Stimulated activated CD4-positive, alpha-beta T cell treated with anti-CD3 and anti-CD28 coated beads, Interleukin-2, amount 100 ng/mL, for 24 hours (primary cell): ENCODE measurements around the gene ID2.
"Not testable (repeated sequence)": the region's sequence is repeated elsewhere in the genome, so short reads cannot be mapped to it uniquely, and the experiment has no call there.

ENCODE experiments used
- DNase-seq, 2 donors: peaks; one replicate each; pipeline ENCODE4 v3.0.0-alpha.2; 2020

ID2 gene

GRCh38 chr2:8685697-8686358 is 4.0 kb downstream of the ID2 start:
- DNase-seq = peak; percentile 84 to 86

GRCh38 chr2:8691859-8692437 is 10.1 kb downstream of the ID2 start:
- no peak for DNase-seq

- DNase-seq = no peak
Measured at GRCh38 chr2:8692783-8693156, 10.9 kb downstream of the ID2 start.

- DNase-seq = peak; percentile 45 to 65
Measured at GRCh38 chr2:8693157-8693821, 11.4 kb downstream of the ID2 start.

- no peak for DNase-seq
Measured at GRCh38 chr2:8694737-8695136, 12.9 kb downstream of the ID2 start.

GRCh38 chr2:8697190-8697589 is 15.3 kb downstream of the ID2 start:
- DNase-seq = no peak

GRCh38 chr2:8699839-8700238 is 18.0 kb downstream of the ID2 start:
- no peak for DNase-seq

GRCh38 chr2:8701681-8702379 is 20.0 kb downstream of the ID2 start:
- DNase-seq = no peak

- DNase-seq = no peak
Measured at GRCh38 chr2:8704906-8705305, 23.1 kb downstream of the ID2 start.

GRCh38 chr2:8709611-8710010 is 27.8 kb downstream of the ID2 start:
- DNase-seq = no peak

GRCh38 chr2:8710951-8711350 is 29.1 kb downstream of the ID2 start:
- no peak for DNase-seq

- DNase-seq = no peak
Measured at GRCh38 chr2:8714283-8714682, 32.4 kb downstream of the ID2 start.

- DNase-seq = no peak
Measured at GRCh38 chr2:8714971-8715370, 33.1 kb downstream of the ID2 start.

- no peak for DNase-seq
Measured at GRCh38 chr2:8719528-8719927, 37.7 kb downstream of the ID2 start.

- no peak for DNase-seq
Measured at GRCh38 chr2:8720741-8721140, 38.9 kb downstream of the ID2 start.

GRCh38 chr2:8721410-8721809 is 39.6 kb downstream of the ID2 start:
- no peak for DNase-seq

- no peak for DNase-seq
Measured at GRCh38 chr2:8722986-8723385, 41.1 kb downstream of the ID2 start.

- no peak for DNase-seq
Measured at GRCh38 chr2:8725838-8726237, 44.0 kb downstream of the ID2 start.

GRCh38 chr2:8728305-8729015 is 46.6 kb downstream of the ID2 start:
- DNase-seq = no peak

- not testable (repeated sequence) for DNase-seq
Measured at GRCh38 chr2:8729101-8729500, 47.2 kb downstream of the ID2 start.

- DNase-seq = no peak
Measured at GRCh38 chr2:8729939-8730338, 48.1 kb downstream of the ID2 start.

GRCh38 chr2:8732601-8733000 is 50.7 kb downstream of the ID2 start:
- no peak for DNase-seq
